OCI-LY1 (cell line): Measurements from ENCODE around the gene DCDC2.
"Not testable (repeated sequence)": the region's sequence is repeated elsewhere in the genome, so short reads cannot be mapped to it uniquely, and the experiment has no call there.

Experiments used
- H2AFZ ChIP-seq: fragments of 200-600 bp; sonication (generic), shearing (Covaris generic); 2 replicates; pipeline ENCODE4 v1.6.0; 2014; ENCODE audit warnings: antibody characterized with exemption, mild to moderate bottlenecking, low read length
- H3F3A ChIP-seq: fragments of 200-600 bp; sonication (generic), shearing (Covaris generic); 2 replicates; pipeline ENCODE4 v1.6.0; 2014; ENCODE audit warnings: mild to moderate bottlenecking, antibody characterized with exemption, low read length, moderate library complexity; ENCODE audit not compliant: insufficient read depth
- H3K27ac ChIP-seq: fragments of 200-600 bp; sonication (generic); 2 replicates; pipeline ENCODE4 v1.5.1; 2014; ENCODE audit warnings: low read length, mixed run types, mild to moderate bottlenecking, low read depth; ENCODE audit not compliant: poor library complexity, severe bottlenecking
- H3K27me3 ChIP-seq: fragments of 200-600 bp; sonication (generic); 2 replicates; pipeline ENCODE4 v1.6.0; 2014; ENCODE audit warnings: antibody characterized with exemption, mild to moderate bottlenecking, low read length, moderate library complexity; ENCODE audit not compliant: insufficient read depth
- H3K36me3 ChIP-seq: fragments of 200-600 bp; sonication (generic); 2 replicates; pipeline ENCODE4 v1.6.1; 2014; ENCODE audit warnings: mild to moderate bottlenecking, antibody characterized with exemption, low read length, moderate library complexity, mixed read lengths; ENCODE audit not compliant: insufficient read depth
- H3K4me1 ChIP-seq: fragments of 200-600 bp; sonication (generic); 2 replicates; pipeline ENCODE4 v1.5.1; 2014; ENCODE audit warnings: mild to moderate bottlenecking, low read length, moderate library complexity; ENCODE audit not compliant: insufficient read depth, severe bottlenecking
- H3K4me2 ChIP-seq: fragments of 200-600 bp; sonication (generic), shearing (Covaris generic); 2 replicates; pipeline ENCODE4 v1.6.1; 2014; ENCODE audit warnings: low read length
- H3K4me3 ChIP-seq: fragments of 200-600 bp; sonication (generic); 2 replicates; pipeline ENCODE4 v1.5.1; 2014; ENCODE audit warnings: low read length, low read depth, mild to moderate bottlenecking, mixed read lengths; ENCODE audit not compliant: poor library complexity, severe bottlenecking
- H3K79me2 ChIP-seq: fragments of 200-600 bp; shearing (Covaris generic); 2 replicates; pipeline ENCODE4 v1.6.1; 2016; ENCODE audit warnings: mixed run types, low read length, mixed read lengths; ENCODE audit not compliant: insufficient read depth
- H3K9ac ChIP-seq: fragments of 200-600 bp; sonication (generic), shearing (Covaris generic); 2 replicates; pipeline ENCODE4 v1.6.1; 2014; ENCODE audit warnings: mild to moderate bottlenecking, low read length, mixed read lengths
- H3K9me2 ChIP-seq: fragments of 200-600 bp; sonication (generic), shearing (Covaris generic); 2 replicates; pipeline ENCODE4 v1.6.1; 2014; ENCODE audit warnings: low read depth, mild to moderate bottlenecking, low read length, mixed read lengths
- H3K9me3 ChIP-seq: fragments of 200-600 bp; shearing (Covaris generic); 2 replicates; pipeline ENCODE4 v1.6.1; 2014; ENCODE audit warnings: low read length, mixed read lengths
- H4K20me1 ChIP-seq: fragments of 200-600 bp; sonication (generic), shearing (Covaris generic); 2 replicates; pipeline ENCODE4 v1.6.0; 2016; ENCODE audit warnings: mild to moderate bottlenecking, low read length; ENCODE audit not compliant: insufficient read depth
- CTCF ChIP-seq: fragments of 200-600 bp; sonication (generic), shearing (Covaris generic); IDR thresholded peaks from 2 replicates; pipeline ENCODE4 v1.5.1; 2017; ENCODE audit warnings: mild to moderate bottlenecking, antibody characterized with exemption, low read length, moderate library complexity, mixed read lengths
- EZH2 ChIP-seq: fragments of 200-600 bp; sonication (generic), shearing (Covaris generic); IDR thresholded peaks from 2 replicates; pipeline ENCODE4 v1.8.0; 2017; ENCODE audit warnings: borderline replicate concordance, mixed run types, mild to moderate bottlenecking, antibody characterized with exemption, low read length, moderate library complexity, mixed read lengths

Gene DCDC2

GRCh38 chr6:24324617-24325016 is 33.2 kb downstream of the DCDC2 start:
- Histone ChIP-seq H3K27ac (no peak overlapping the region), H3K79me2 (no peaks in the 10 kb centered on the region), H3F3A (no peaks in the 10 kb centered on the region), H3K4me3 (no peak overlapping the region), H3K36me3 (no peaks in the 10 kb centered on the region), H3K4me1 (no peaks in the 10 kb centered on the region), H3K9ac (no peak overlapping the region), H3K27me3 (no peaks in the 10 kb centered on the region), H2AFZ (no peak overlapping the region), H3K4me2 (no peak overlapping the region), H3K9me2 (no peaks in the 10 kb centered on the region), H3K9me3 (no peaks in the 10 kb centered on the region), H4K20me1 (no peaks in the 10 kb centered on the region)
- TF ChIP-seq CTCF (no peak), EZH2 (no peak)

- Histone ChIP-seq H3K9me3 (no peaks in the 10 kb centered on the region), H3K27me3 (no peaks in the 10 kb centered on the region), H3K27ac (no peak overlapping the region), H3K36me3 (no peaks in the 10 kb centered on the region), H3K9ac (no peak overlapping the region), H3K4me3 (no peak overlapping the region), H3F3A (no peaks in the 10 kb centered on the region), H2AFZ (no peak overlapping the region), H3K4me1 (no peaks in the 10 kb centered on the region), H3K9me2 (no peaks in the 10 kb centered on the region), H4K20me1 (no peaks in the 10 kb centered on the region), H3K79me2 (no peaks in the 10 kb centered on the region), H3K4me2 (no peak overlapping the region)
- TF ChIP-seq CTCF (no peak), EZH2 (no peak)
These were observed 34.1 kb downstream of the DCDC2 start for GRCh38 chr6:24323632-24324337.

DNA sequence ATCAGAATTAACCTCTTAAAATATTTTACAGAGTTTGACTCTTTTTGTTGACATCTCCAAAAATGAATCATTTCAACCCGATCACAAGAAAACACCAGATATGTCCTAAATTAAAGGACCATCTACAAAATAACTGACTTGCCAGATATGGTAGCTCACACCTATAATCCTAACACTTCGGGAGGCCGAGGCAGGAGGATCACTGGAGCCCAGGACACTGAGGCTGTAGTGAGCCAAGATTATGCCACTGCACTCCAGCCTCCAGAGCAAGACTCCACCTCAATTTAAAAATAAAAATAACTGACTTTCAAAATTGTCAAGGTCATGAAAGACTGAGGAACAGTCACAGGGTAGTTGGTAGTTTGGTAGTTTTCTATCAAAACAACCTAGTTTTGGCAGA is 34.9 kb downstream of the DCDC2 start:
- H2AFZ ChIP-seq, result no peak overlapping the region
- no peaks in the 10 kb centered on the region for H3K27me3 ChIP-seq
- no peak overlapping the region for H3K4me2 ChIP-seq
- no peaks in the 10 kb centered on the region for H3K9me3 ChIP-seq
- no peak for TF ChIP-seq CTCF
- TF ChIP-seq EZH2, result no peak
- no peak overlapping the region for H3K9ac ChIP-seq
- no peaks in the 10 kb centered on the region for H3K79me2 ChIP-seq
- no peak overlapping the region for H3K27ac ChIP-seq
- H3K9me2 ChIP-seq, result no peaks in the 10 kb centered on the region
- no peaks in the 10 kb centered on the region for H3K36me3 ChIP-seq
- no peaks in the 10 kb centered on the region for H3F3A ChIP-seq
- H4K20me1 ChIP-seq, result no peaks in the 10 kb centered on the region
- no peaks in the 10 kb centered on the region for H3K4me1 ChIP-seq
- no peak overlapping the region for H3K4me3 ChIP-seq

- not testable (repeated sequence) for H3K27me3 ChIP-seq, H3K9ac ChIP-seq, H3K79me2 ChIP-seq, H3K36me3 ChIP-seq, H3K4me1 ChIP-seq, H2AFZ ChIP-seq, H3K4me3 ChIP-seq, H4K20me1 ChIP-seq, H3K4me2 ChIP-seq, H3K9me2 ChIP-seq, H3K9me3 ChIP-seq, H3F3A ChIP-seq, H3K27ac ChIP-seq
These were observed 35.4 kb downstream of the DCDC2 start for GRCh38 chr6:24322446-24322845.
